ENCODE results near the gene NT5DC1. TPM values are rescaled to one million over a fixed set of nuclear protein-coding genes. Genes with fewer than 3 reads are reported as not detected.

NT5DC1 gene
- total RNA-seq, 2 experiments from 2014 or later: 30.2 to 31.7 TPM

GRCh38 chr6:116099036-116099435, 1.6 kb upstream of the NT5DC1 start:
- H3K27me3 Mint-ChIP-seq: peaks cover 4% of the 10 kb centered on the region
- peaks cover 38% of the 10 kb centered on the region for H3K4me1 Mint-ChIP-seq
- POLR2A ChIA-PET: no interaction called here
- CTCF ChIA-PET: interaction anchor here (0.6 kb wide), 1 partner anchor 134 kb away, joined by 6 read pairs; no protein-coding TSS in a partner anchor
- H3K9me3 Mint-ChIP-seq: peaks cover 15% of the 10 kb centered on the region
- no peak for DNase-seq
- H3K27ac Mint-ChIP-seq: no peak overlapping the region
- peaks cover 5% of the 10 kb centered on the region for H3K36me3 Mint-ChIP-seq (ENCODE audit: low read depth)
- peak overlapping the region; percentile 83 for H3K4me3 Mint-ChIP-seq

GRCh38 chr6:116101302-116101718, 657 bp downstream of the NT5DC1 start:
- H3K4me1 Mint-ChIP-seq: peaks cover 50% of the 10 kb centered on the region
- no peak for DNase-seq
- H3K36me3 Mint-ChIP-seq (ENCODE audit: low read depth): peaks cover 9% of the 10 kb centered on the region

GRCh38 chr6:116101790-116102189, 1.1 kb downstream of the NT5DC1 start:
- no peak for DNase-seq
- Mint-ChIP-seq H3K27ac (peak overlapping the region; percentile 88), H3K36me3 (ENCODE audit: low read depth) (peaks cover 9% of the 10 kb centered on the region), H3K4me1 (peaks cover 50% of the 10 kb centered on the region), H3K4me3 (peak overlapping the region; percentile 83), H3K9me3 (peaks cover under 1% of the 10 kb centered on the region), H3K27me3 (peaks cover 4% of the 10 kb centered on the region)
- ChIA-PET POLR2A (no interaction called here), CTCF (interaction anchor here (0.8 to 1.6 kb wide), 5 partner anchors 10 to 89 kb away, joined by 3 to 6 read pairs (median 4); no protein-coding TSS in a partner anchor)

More at GRCh38 chr6:116101302-116101718, 657 bp downstream of the NT5DC1 start:
- H3K27ac Mint-ChIP-seq: peak overlapping the region; percentile 88
- peaks cover 4% of the 10 kb centered on the region for H3K27me3 Mint-ChIP-seq
- CTCF ChIA-PET: interaction anchor here (0.8 to 1.6 kb wide), 6 partner anchors 11 to 90 kb away, joined by 3 to 5 read pairs (median 4); no protein-coding TSS in a partner anchor
- H3K9me3 Mint-ChIP-seq: peaks cover 5% of the 10 kb centered on the region
- POLR2A ChIA-PET: no interaction called here
- peak overlapping the region; percentile 83 for H3K4me3 Mint-ChIP-seq

GRCh38 chr6:116102873-116103272, 2.2 kb downstream of the NT5DC1 start:
- POLR2A ChIA-PET: no interaction called here
- Mint-ChIP-seq H3K4me3 (no peak overlapping the region), H3K27me3 (peaks cover 4% of the 10 kb centered on the region), H3K4me1 (peaks cover 50% of the 10 kb centered on the region), H3K36me3 (ENCODE audit: low read depth) (peaks cover 9% of the 10 kb centered on the region), H3K27ac (no peak overlapping the region), H3K9me3 (no peaks in the 10 kb centered on the region)
- CTCF ChIA-PET: interaction anchor here (1.0 to 1.2 kb wide), 2 partner anchors 9 to 14 kb away, joined by 3 to 6 read pairs; no protein-coding TSS in a partner anchor
- DNase-seq: no peak

- Mint-ChIP-seq H3K27ac (no peak overlapping the region), H3K36me3 (ENCODE audit: low read depth) (peaks cover 18% of the 10 kb centered on the region), H3K9me3 (no peaks in the 10 kb centered on the region), H3K4me3 (no peak overlapping the region), H3K4me1 (peaks cover 43% of the 10 kb centered on the region), H3K27me3 (no peaks in the 10 kb centered on the region)
- POLR2A ChIA-PET: interaction anchor here (0.6 kb wide), 1 partner anchor 19 kb away, joined by 6 read pairs; no protein-coding TSS in a partner anchor
- no peak for DNase-seq
- CTCF ChIA-PET: no interaction called here
Measured at GRCh38 chr6:116104636-116105035, 4.0 kb downstream of the NT5DC1 start.

- peaks cover 37% of the 10 kb centered on the region for H3K4me1 Mint-ChIP-seq
- H3K27ac Mint-ChIP-seq: no peak overlapping the region
- ChIA-PET POLR2A (no interaction called here), CTCF (no interaction called here)
- peaks cover 18% of the 10 kb centered on the region for H3K36me3 Mint-ChIP-seq (ENCODE audit: low read depth)
- no peaks in the 10 kb centered on the region for H3K9me3 Mint-ChIP-seq
- DNase-seq: no peak
- no peaks in the 10 kb centered on the region for H3K27me3 Mint-ChIP-seq
- no peak overlapping the region for H3K4me3 Mint-ChIP-seq
Measured at GRCh38 chr6:116105247-116105646, 4.6 kb downstream of the NT5DC1 start.

- POLR2A ChIA-PET: no interaction called here
- no peak overlapping the region for H3K4me3 Mint-ChIP-seq
Measured at GRCh38 chr6:116106146-116106545, 5.5 kb downstream of the NT5DC1 start.

GRCh38 chr6:116108836-116109235, 8.2 kb downstream of the NT5DC1 start:
- ChIA-PET CTCF (interaction anchor here (0.9 kb wide), 1 partner anchor 9 kb away, joined by 3 read pairs; no protein-coding TSS in a partner anchor), POLR2A (no interaction called here)
- peaks cover 12% of the 10 kb centered on the region for H3K4me1 Mint-ChIP-seq
- H3K27ac Mint-ChIP-seq: no peak overlapping the region
- DNase-seq: no peak
- H3K9me3 Mint-ChIP-seq: no peaks in the 10 kb centered on the region
- no peaks in the 10 kb centered on the region for H3K27me3 Mint-ChIP-seq
- H3K4me3 Mint-ChIP-seq: no peak overlapping the region
- H3K36me3 Mint-ChIP-seq (ENCODE audit: low read depth): peaks cover 24% of the 10 kb centered on the region

More at GRCh38 chr6:116106146-116106545, 5.5 kb downstream of the NT5DC1 start:
- H3K4me1 Mint-ChIP-seq: peaks cover 35% of the 10 kb centered on the region
- peaks cover 25% of the 10 kb centered on the region for H3K36me3 Mint-ChIP-seq (ENCODE audit: low read depth)
- H3K9me3 Mint-ChIP-seq: no peaks in the 10 kb centered on the region
- H3K27ac Mint-ChIP-seq: no peak overlapping the region
- CTCF ChIA-PET: interaction anchor here (1.1 kb wide), 1 partner anchor 12 kb away, joined by 3 read pairs; no protein-coding TSS in a partner anchor
- H3K27me3 Mint-ChIP-seq: no peaks in the 10 kb centered on the region
- DNase-seq: no peak

GRCh38 chr6:116111552-116112528, 11.2 kb downstream of the NT5DC1 start:
- CTCF ChIA-PET: interaction anchor here (1.1 to 2.3 kb wide), 3 partner anchors 9 to 11 kb away, joined by 5 to 6 read pairs (median 5); partner anchors contain the start of gene NT5DC1
- peak; percentile 51 for DNase-seq
- Mint-ChIP-seq H3K27me3 (no peaks in the 10 kb centered on the region), H3K27ac (no peak overlapping the region), H3K4me3 (no peak overlapping the region), H3K9me3 (no peaks in the 10 kb centered on the region), H3K36me3 (ENCODE audit: low read depth) (peaks cover 23% of the 10 kb centered on the region), H3K4me1 (no peaks in the 10 kb centered on the region)
- POLR2A ChIA-PET: no interaction called here

GRCh38 chr6:116113386-116113785, 12.7 kb downstream of the NT5DC1 start:
- ChIA-PET POLR2A (no interaction called here), CTCF (interaction anchor here (1.0 to 2.3 kb wide), 2 partner anchors 10 to 15 kb away, joined by 3 to 5 read pairs; no protein-coding TSS in a partner anchor)
- no peak for DNase-seq
- Mint-ChIP-seq H3K36me3 (ENCODE audit: low read depth) (peaks cover 23% of the 10 kb centered on the region), H3K27me3 (no peaks in the 10 kb centered on the region), H3K4me3 (no peak overlapping the region), H3K27ac (no peak overlapping the region), H3K4me1 (no peaks in the 10 kb centered on the region), H3K9me3 (no peaks in the 10 kb centered on the region)

- H3K27me3 Mint-ChIP-seq: no peaks in the 10 kb centered on the region
- H3K4me1 Mint-ChIP-seq: peaks cover 2% of the 10 kb centered on the region
- no peak for DNase-seq
- no peak overlapping the region for H3K4me3 Mint-ChIP-seq
- no peaks in the 10 kb centered on the region for H3K9me3 Mint-ChIP-seq
- H3K27ac Mint-ChIP-seq: no peak overlapping the region
- H3K36me3 Mint-ChIP-seq (ENCODE audit: low read depth): peaks cover 11% of the 10 kb centered on the region
- ChIA-PET CTCF (interaction anchor here (0.6 to 2.4 kb wide), 3 partner anchors 15 to 551 kb away, joined by 3 to 10 read pairs (median 4); partner anchors contain the start of gene NT5DC1), POLR2A (no interaction called here)
Measured at GRCh38 chr6:116115781-116116180, 15.1 kb downstream of the NT5DC1 start.

- peaks cover 4% of the 10 kb centered on the region for H3K36me3 Mint-ChIP-seq (ENCODE audit: low read depth)
- no peak overlapping the region for H3K4me3 Mint-ChIP-seq
- ChIA-PET POLR2A (no interaction called here), CTCF (interaction anchor here (0.5 to 1.3 kb wide), 3 partner anchors 9 to 446 kb away, joined by 3 to 4 read pairs (median 4); partner anchors contain the start of gene NT5DC1)
- no peaks in the 10 kb centered on the region for H3K27me3 Mint-ChIP-seq
- H3K27ac Mint-ChIP-seq: no peak overlapping the region
- DNase-seq: no peak
- no peaks in the 10 kb centered on the region for H3K9me3 Mint-ChIP-seq
- peaks cover 2% of the 10 kb centered on the region for H3K4me1 Mint-ChIP-seq
Measured at GRCh38 chr6:116118608-116119007, 18.0 kb downstream of the NT5DC1 start.

- ChIA-PET CTCF (interaction anchor here (1.5 to 1.6 kb wide), 2 partner anchors 9 to 28 kb away, joined by 3 to 5 read pairs; no protein-coding TSS in a partner anchor), POLR2A (no interaction called here)
- H3K27me3 Mint-ChIP-seq: no peaks in the 10 kb centered on the region
- H3K27ac Mint-ChIP-seq: no peak overlapping the region
- H3K9me3 Mint-ChIP-seq: no peaks in the 10 kb centered on the region
- H3K4me1 Mint-ChIP-seq: peaks cover 2% of the 10 kb centered on the region
- H3K36me3 Mint-ChIP-seq (ENCODE audit: low read depth): no peaks in the 10 kb centered on the region
- no peak for DNase-seq
- H3K4me3 Mint-ChIP-seq: no peak overlapping the region
Measured at GRCh38 chr6:116120430-116120829, 19.8 kb downstream of the NT5DC1 start.

All from activated CD4-positive, alpha-beta T cell treated with anti-CD3 and anti-CD28 coated beads, Interleukin-2, amount 10 ng/mL, durations not matched to agents 7 days and 5 days (primary cell).